Measurements from ENCODE around the gene SH3RF2.
A peak's percentile ranks its signal among the peaks of the same experiment; 100 is the strongest.
"Not testable (repeated sequence)": the region's sequence is repeated elsewhere in the genome, so short reads cannot be mapped to it uniquely, and the experiment has no call there.

Gene SH3RF2, protein sequence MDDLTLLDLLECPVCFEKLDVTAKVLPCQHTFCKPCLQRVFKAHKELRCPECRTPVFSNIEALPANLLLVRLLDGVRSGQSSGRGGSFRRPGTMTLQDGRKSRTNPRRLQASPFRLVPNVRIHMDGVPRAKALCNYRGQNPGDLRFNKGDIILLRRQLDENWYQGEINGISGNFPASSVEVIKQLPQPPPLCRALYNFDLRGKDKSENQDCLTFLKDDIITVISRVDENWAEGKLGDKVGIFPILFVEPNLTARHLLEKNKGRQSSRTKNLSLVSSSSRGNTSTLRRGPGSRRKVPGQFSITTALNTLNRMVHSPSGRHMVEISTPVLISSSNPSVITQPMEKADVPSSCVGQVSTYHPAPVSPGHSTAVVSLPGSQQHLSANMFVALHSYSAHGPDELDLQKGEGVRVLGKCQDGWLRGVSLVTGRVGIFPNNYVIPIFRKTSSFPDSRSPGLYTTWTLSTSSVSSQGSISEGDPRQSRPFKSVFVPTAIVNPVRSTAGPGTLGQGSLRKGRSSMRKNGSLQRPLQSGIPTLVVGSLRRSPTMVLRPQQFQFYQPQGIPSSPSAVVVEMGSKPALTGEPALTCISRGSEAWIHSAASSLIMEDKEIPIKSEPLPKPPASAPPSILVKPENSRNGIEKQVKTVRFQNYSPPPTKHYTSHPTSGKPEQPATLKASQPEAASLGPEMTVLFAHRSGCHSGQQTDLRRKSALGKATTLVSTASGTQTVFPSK

DNA sequence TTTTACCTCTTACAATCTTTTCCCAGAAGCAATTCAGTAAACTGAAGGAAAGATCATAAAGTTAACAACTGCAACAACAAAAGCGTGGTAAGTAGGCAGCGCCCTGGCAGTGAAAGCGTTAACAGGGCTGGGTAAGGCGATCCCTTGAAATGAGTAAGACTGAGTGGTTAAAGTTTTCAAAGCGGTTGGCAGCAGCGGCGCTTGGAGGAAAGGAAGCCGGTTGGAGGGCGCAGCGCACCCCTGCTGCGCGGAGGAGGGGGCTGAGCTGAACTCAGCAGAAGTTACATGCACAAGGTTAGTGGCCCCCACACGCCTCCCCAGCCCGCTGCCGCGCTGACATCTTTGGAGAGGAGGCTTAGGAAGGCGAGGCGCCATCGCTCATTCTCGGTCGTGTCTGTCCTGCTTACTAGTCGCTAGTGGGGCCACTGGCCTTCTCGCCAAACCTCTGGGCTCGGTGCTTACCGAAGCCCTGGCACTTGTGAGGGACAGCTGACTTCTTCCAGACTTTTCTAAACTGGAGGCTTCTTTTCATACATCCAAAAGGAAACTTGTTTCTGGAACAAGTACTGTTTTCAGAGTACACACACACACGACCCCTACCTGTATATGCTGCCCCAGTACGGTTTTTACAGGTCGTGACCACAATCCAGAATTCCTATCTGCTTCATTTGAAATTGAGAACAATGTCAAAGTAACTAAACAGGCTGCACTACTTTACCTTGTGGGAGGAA is at the start of gene SH3RF2:
TSS of gene SH3RF2 (plus strand) at position 178 of the 731 bp plus-strand sequence. CDS start 1,351 bp downstream, outside the sequence.
- Mint-ChIP-seq H3K27me3 (peaks cover 13% of the 10 kb centered on the region), H3K4me1 (ENCODE audit: low read depth) (peaks cover 15% of the 10 kb centered on the region), H3K9me3 (ENCODE audit: low read depth) (no peaks in the 10 kb centered on the region)

DNA sequence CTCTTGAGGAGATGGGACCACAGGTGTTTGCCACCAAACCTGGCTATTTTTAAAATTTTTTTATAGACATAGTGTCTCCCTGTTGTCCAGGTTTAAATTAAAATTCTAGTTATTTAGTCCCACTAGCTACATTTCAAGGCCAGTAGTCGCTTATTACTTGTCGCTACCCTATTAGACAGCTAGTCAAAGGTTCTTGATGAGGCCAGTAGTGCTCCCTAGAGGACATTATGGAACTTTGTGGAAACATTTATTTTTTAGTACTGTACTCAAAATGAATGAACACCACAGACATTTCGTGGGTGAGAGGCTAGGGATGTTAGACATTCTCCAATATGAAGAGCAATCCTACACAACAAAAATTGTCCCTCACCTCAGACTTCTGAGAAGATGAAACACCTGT is 49.2 kb upstream of the SH3RF2 start:
- peaks cover 5% of the 10 kb centered on the region for H3K27me3 Mint-ChIP-seq
- no peak overlapping the region for H3K4me3 Mint-ChIP-seq
- H3K27ac Mint-ChIP-seq, result no peak overlapping the region
- H3K36me3 Mint-ChIP-seq, result no peaks in the 10 kb centered on the region
- H3K9me3 Mint-ChIP-seq (ENCODE audit: low read depth), result peaks cover 7% of the 10 kb centered on the region
- no peaks in the 10 kb centered on the region for H3K4me1 Mint-ChIP-seq (ENCODE audit: low read depth)

More for the DNA sequence above, at the start of gene SH3RF2:
- Mint-ChIP-seq H3K27ac (peak within 1 kb of the TSS; percentile 66), H3K4me3 (peak within 1 kb of the TSS; percentile 55), H3K36me3 (no peaks in the 10 kb centered on the region)

DNA sequence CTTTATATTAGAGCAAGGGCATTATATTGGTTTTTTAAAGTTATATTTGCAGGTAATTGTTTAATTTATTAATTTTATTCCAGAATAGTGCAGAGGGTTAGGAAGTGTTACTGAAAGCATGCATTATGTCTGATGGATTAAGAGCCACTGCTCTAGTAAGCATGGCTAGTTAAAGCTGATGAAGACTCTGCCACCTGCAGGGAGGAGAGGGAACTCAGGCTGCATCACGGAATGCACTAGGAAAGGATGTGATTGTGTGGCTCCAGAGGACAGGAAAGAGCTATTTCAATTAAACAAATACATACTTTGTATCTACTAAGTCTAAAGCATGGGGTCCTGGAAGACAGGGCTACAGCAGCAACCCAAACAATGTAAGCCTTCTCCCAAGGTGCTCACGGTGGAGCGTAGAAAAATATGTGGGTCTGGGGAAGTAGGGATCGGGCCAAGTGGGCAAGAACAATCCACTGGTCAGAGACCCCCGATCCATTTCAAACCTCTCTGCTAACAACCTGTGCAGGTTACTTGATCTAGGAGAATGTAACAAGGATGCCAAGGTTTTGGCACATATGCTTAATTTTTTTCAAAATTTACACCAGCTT is 48.3 kb upstream of the SH3RF2 start:
- no peak overlapping the region for H3K27ac Mint-ChIP-seq
- H3K4me3 Mint-ChIP-seq, result no peak overlapping the region
- peaks cover 5% of the 10 kb centered on the region for H3K9me3 Mint-ChIP-seq (ENCODE audit: low read depth)
- no peaks in the 10 kb centered on the region for H3K4me1 Mint-ChIP-seq (ENCODE audit: low read depth)
- peaks cover 4% of the 10 kb centered on the region for H3K27me3 Mint-ChIP-seq
- no peaks in the 10 kb centered on the region for H3K36me3 Mint-ChIP-seq

GRCh38 chr5:145889611-145890010 is 46.8 kb upstream of the SH3RF2 start:
- peaks cover 4% of the 10 kb centered on the region for H3K27me3 Mint-ChIP-seq
- peaks cover 5% of the 10 kb centered on the region for H3K9me3 Mint-ChIP-seq (ENCODE audit: low read depth)
- H3K4me1 Mint-ChIP-seq (ENCODE audit: low read depth), result no peaks in the 10 kb centered on the region
- H3K36me3 Mint-ChIP-seq, result no peaks in the 10 kb centered on the region
- H3K27ac Mint-ChIP-seq, result no peak overlapping the region
- H3K4me3 Mint-ChIP-seq, result no peak overlapping the region

GRCh38 chr5:145891378-145891777 is 45.0 kb upstream of the SH3RF2 start:
- not testable (repeated sequence) for H3K4me3 Mint-ChIP-seq; H3K4me1 Mint-ChIP-seq (ENCODE audit: low read depth); H3K27me3 Mint-ChIP-seq; H3K36me3 Mint-ChIP-seq; H3K27ac Mint-ChIP-seq; H3K9me3 Mint-ChIP-seq (ENCODE audit: low read depth)

- Mint-ChIP-seq H3K4me3 (no peak overlapping the region), H3K27me3 (no peaks in the 10 kb centered on the region), H3K36me3 (no peaks in the 10 kb centered on the region), H3K4me1 (ENCODE audit: low read depth) (no peaks in the 10 kb centered on the region), H3K9me3 (ENCODE audit: low read depth) (peaks cover 10% of the 10 kb centered on the region), H3K27ac (no peak overlapping the region)
Measured at GRCh38 chr5:145898171-145898570, 38.2 kb upstream of the SH3RF2 start.

DNA sequence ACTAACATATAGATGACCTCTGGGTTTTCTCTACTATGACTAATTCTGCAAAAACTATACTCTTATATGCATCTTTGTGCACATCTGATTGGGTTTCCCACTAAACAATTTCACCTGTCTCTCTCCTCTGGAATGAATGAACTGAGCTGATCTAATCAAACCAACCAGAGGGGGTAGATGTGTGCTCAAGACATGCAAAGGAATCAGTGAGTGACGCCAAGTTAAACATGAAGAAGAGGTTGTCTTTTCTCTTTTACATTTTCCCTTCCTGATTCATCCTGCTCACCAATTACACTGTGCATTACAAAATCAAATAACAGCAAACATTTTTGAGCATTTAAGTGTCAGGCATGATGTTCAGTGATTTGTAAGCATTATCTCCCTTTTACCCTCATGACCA is 34.0 kb upstream of the SH3RF2 start:
- Mint-ChIP-seq H3K4me1 (ENCODE audit: low read depth) (no peaks in the 10 kb centered on the region), H3K9me3 (ENCODE audit: low read depth) (peaks cover 10% of the 10 kb centered on the region), H3K27me3 (peaks cover 10% of the 10 kb centered on the region), H3K36me3 (no peaks in the 10 kb centered on the region), H3K4me3 (no peak overlapping the region), H3K27ac (no peak overlapping the region)

- Mint-ChIP-seq H3K4me3 (no peak overlapping the region), H3K4me1 (ENCODE audit: low read depth) (no peaks in the 10 kb centered on the region), H3K36me3 (no peaks in the 10 kb centered on the region), H3K27me3 (peaks cover 11% of the 10 kb centered on the region), H3K27ac (no peak overlapping the region), H3K9me3 (ENCODE audit: low read depth) (peaks cover 10% of the 10 kb centered on the region)
Measured at GRCh38 chr5:145903113-145903512, 33.3 kb upstream of the SH3RF2 start.

GRCh38 chr5:145903867-145904266 is 32.5 kb upstream of the SH3RF2 start:
- no peaks in the 10 kb centered on the region for H3K36me3 Mint-ChIP-seq
- H3K27ac Mint-ChIP-seq, result no peak overlapping the region
- H3K27me3 Mint-ChIP-seq, result peaks cover 11% of the 10 kb centered on the region
- no peaks in the 10 kb centered on the region for H3K4me1 Mint-ChIP-seq (ENCODE audit: low read depth)
- no peak overlapping the region for H3K4me3 Mint-ChIP-seq
- H3K9me3 Mint-ChIP-seq (ENCODE audit: low read depth), result peaks cover 8% of the 10 kb centered on the region

GRCh38 chr5:145904743-145905142 is 31.6 kb upstream of the SH3RF2 start:
- H3K27me3 Mint-ChIP-seq, result peaks cover 11% of the 10 kb centered on the region
- no peak overlapping the region for H3K4me3 Mint-ChIP-seq
- H3K36me3 Mint-ChIP-seq, result no peaks in the 10 kb centered on the region
- peaks cover 4% of the 10 kb centered on the region for H3K9me3 Mint-ChIP-seq (ENCODE audit: low read depth)
- H3K27ac Mint-ChIP-seq, result no peak overlapping the region
- no peaks in the 10 kb centered on the region for H3K4me1 Mint-ChIP-seq (ENCODE audit: low read depth)

DNA sequence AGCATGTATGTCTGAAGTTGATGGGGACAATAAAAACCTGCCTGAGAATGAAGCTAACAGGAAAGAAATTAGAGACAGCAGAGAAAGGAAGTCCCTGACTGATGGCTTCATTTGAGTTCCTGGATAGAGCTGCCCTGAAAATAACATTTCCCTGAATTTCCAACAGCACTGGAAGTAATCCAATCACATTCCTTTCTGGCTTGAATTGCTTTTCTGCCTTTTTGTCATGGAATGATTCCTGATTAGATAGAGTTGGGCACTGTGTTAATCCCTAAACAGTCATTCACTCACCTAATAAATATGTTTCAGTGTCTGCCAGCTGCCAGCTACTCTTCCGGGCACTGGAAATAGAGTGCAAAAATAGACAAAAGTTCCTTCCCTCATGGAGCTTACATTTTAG is 30.0 kb upstream of the SH3RF2 start:
- H3K4me3 Mint-ChIP-seq, result no peak overlapping the region
- H3K9me3 Mint-ChIP-seq (ENCODE audit: low read depth), result no peaks in the 10 kb centered on the region
- no peak overlapping the region for H3K27ac Mint-ChIP-seq
- peaks cover 11% of the 10 kb centered on the region for H3K27me3 Mint-ChIP-seq
- H3K4me1 Mint-ChIP-seq (ENCODE audit: low read depth), result no peaks in the 10 kb centered on the region
- H3K36me3 Mint-ChIP-seq, result no peaks in the 10 kb centered on the region

DNA sequence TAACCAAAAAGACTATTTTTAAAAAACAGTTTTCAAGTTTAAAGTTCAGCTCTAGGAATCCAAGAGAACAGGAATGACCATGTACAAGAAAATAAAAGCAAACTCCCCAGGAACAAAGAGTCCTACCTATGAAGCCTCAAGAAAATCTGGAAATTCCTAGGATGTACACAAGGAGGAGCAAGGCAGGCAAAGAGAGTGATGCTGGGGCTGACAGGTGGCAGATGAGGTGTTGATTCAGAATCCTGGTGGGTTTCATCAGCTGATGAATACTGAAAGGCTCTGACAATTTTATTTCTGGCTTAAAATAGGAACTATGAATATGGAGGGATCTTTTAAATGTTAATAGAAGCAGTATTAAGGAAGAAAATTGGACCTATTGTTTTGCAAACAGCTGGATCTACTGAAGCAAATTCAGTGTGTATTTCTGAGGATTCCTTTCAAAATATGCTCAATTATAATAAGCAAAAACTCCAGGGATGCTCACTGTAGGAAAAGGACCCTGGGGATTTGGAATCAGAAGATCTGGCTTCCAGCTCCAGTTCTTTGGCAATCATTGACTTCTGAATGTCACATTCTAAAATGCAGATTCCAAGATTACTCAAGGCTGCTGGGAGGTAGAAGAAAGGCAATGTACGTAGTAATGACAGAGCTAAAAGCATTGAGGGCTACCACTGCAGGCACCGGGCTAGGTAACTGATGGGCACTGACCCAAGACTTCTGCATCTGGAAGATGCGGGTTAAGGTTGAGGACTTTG is 28.0 kb upstream of the SH3RF2 start:
- Mint-ChIP-seq H3K27me3 (peaks cover 11% of the 10 kb centered on the region), H3K4me1 (ENCODE audit: low read depth) (no peaks in the 10 kb centered on the region), H3K27ac (no peak overlapping the region), H3K9me3 (ENCODE audit: low read depth) (no peaks in the 10 kb centered on the region), H3K36me3 (no peaks in the 10 kb centered on the region), H3K4me3 (no peak overlapping the region)

GRCh38 chr5:145911164-145911563 is 25.2 kb upstream of the SH3RF2 start:
- H3K4me3 Mint-ChIP-seq, result no peak overlapping the region
- H3K9me3 Mint-ChIP-seq (ENCODE audit: low read depth), result no peaks in the 10 kb centered on the region
- H3K4me1 Mint-ChIP-seq (ENCODE audit: low read depth), result peaks cover 3% of the 10 kb centered on the region
- H3K27ac Mint-ChIP-seq, result no peak overlapping the region
- H3K27me3 Mint-ChIP-seq, result peaks cover 6% of the 10 kb centered on the region
- no peaks in the 10 kb centered on the region for H3K36me3 Mint-ChIP-seq

- Mint-ChIP-seq H3K4me3 (no peak overlapping the region), H3K9me3 (ENCODE audit: low read depth) (no peaks in the 10 kb centered on the region), H3K4me1 (ENCODE audit: low read depth) (peaks cover 4% of the 10 kb centered on the region), H3K27ac (no peak overlapping the region), H3K36me3 (no peaks in the 10 kb centered on the region), H3K27me3 (peaks cover 2% of the 10 kb centered on the region)
Measured at GRCh38 chr5:145912019-145912418, 24.4 kb upstream of the SH3RF2 start.
